IMR-90 (cell line): ENCODE data around the gene CPHXL2. TPM values are rescaled to one million over a fixed set of nuclear protein-coding genes. Genes with fewer than 3 reads are reported as not detected.

Experiments used
- ATAC-seq: fragments of 200-7000 bp; cut with Tn5 transposase; 2 replicates; pipeline ENCODE4 v1.9.1; 2020; ENCODE audit warnings: low read depth, mild to moderate bottlenecking, moderate library complexity
- BruUV-seq: library from RNA; stranded (reverse); fragments of 400-500 nt; replicated peaks from 2 replicates; lab custom pipeline; 2021; lab: Mats Ljungman, UMichigan
- CTCF ChIA-PET: fragments of 300-600 bp; formaldehyde crosslinking; extraction: SDS; loops from one replicate; lab custom pipeline; 2021; ENCODE audit warnings: antibody characterized with exemption; lab: Yijun Ruan, JAX
- POLR2A ChIA-PET: fragments of 300-600 bp; sonication (Branson Sonifier 250); formaldehyde crosslinking; loops from one replicate; lab custom pipeline; 2022; ENCODE audit warnings: antibody characterized with exemption; ENCODE audit not compliant: unreplicated experiment; lab: Charles Lee
- DNase-seq: peaks from one replicate; pipeline ENCODE4 v3.0.0; 2013
- H2AFZ ChIP-seq: replicated peaks from 2 replicates; pipeline ENCODE3; 2013; ENCODE audit warnings: low read length, mild to moderate bottlenecking; ENCODE audit not compliant: poor library complexity
- H2AK5ac ChIP-seq: 2 replicates; pipeline ENCODE4 v1.6.1; 2013; ENCODE audit warnings: low read depth, low read length, inconsistent platforms
- H2AK9ac ChIP-seq: replicated peaks from 2 replicates; pipeline ENCODE3; 2013; ENCODE audit warnings: mild to moderate bottlenecking, low read depth, low read length, moderate library complexity; ENCODE audit not compliant: poor library complexity
- H2BK120ac ChIP-seq: 2 replicates; pipeline ENCODE4 v1.6.1; 2013; ENCODE audit warnings: low read depth, low read length, inconsistent platforms
- H2BK15ac ChIP-seq: 3 replicates; pipeline ENCODE4 v1.6.1; 2013; ENCODE audit warnings: low read depth, low read length, inconsistent platforms
- H2BK20ac ChIP-seq: 2 replicates; pipeline ENCODE4 v1.6.1; 2013; ENCODE audit warnings: low read depth, mild to moderate bottlenecking, inconsistent platforms, low read length, moderate library complexity
- H2BK5ac ChIP-seq: 2 replicates; pipeline ENCODE4 v1.6.1; 2013; ENCODE audit warnings: mild to moderate bottlenecking, low read depth, low read length, inconsistent platforms; ENCODE audit not compliant: poor library complexity, severe bottlenecking
- H3K14ac ChIP-seq: replicated peaks from 2 replicates; pipeline ENCODE4 v1.6.1; 2013; ENCODE audit warnings: low read depth, low read length, inconsistent platforms
- H3K18ac ChIP-seq: 2 replicates; pipeline ENCODE4 v1.6.1; 2013; ENCODE audit warnings: low read depth, low read length, control low read depth
- H3K23ac ChIP-seq: 2 replicates; pipeline ENCODE4 v1.6.1; 2013; ENCODE audit warnings: low read depth, low read length, inconsistent platforms
- H3K27ac ChIP-seq: 2 replicates; pipeline ENCODE4 v1.5.1; 2013; ENCODE audit warnings: mild to moderate bottlenecking, control low read depth, low read length; ENCODE audit not compliant: insufficient read depth
- H3K27me3 ChIP-seq: 2 replicates; pipeline ENCODE4 v1.6.1; 2013; ENCODE audit warnings: low read length; ENCODE audit not compliant: control insufficient read depth, insufficient read depth
- H3K36me3 ChIP-seq: 2 replicates; pipeline ENCODE4 v1.6.1; 2013; ENCODE audit warnings: low read length, mixed read lengths; ENCODE audit not compliant: control insufficient read depth, insufficient read depth
- H3K4ac ChIP-seq: 2 replicates; pipeline ENCODE4 v1.6.1; 2013; ENCODE audit warnings: low read depth, low read length, inconsistent platforms
- H3K4me1 ChIP-seq: 2 replicates; pipeline ENCODE4 v1.6.1; 2013; ENCODE audit warnings: low read length, mixed read lengths; ENCODE audit not compliant: control insufficient read depth, insufficient read depth
- H3K4me2 ChIP-seq: 2 replicates; pipeline ENCODE4 v1.6.1; 2013; ENCODE audit warnings: low read depth, mild to moderate bottlenecking, control low read depth, low read length, moderate library complexity
- H3K4me3 ChIP-seq: 2 replicates; pipeline ENCODE4 v1.5.1; 2013; ENCODE audit warnings: low read depth, mild to moderate bottlenecking, control low read depth, low read length, moderate library complexity; ENCODE audit not compliant: insufficient read depth
- H3K56ac ChIP-seq: 2 replicates; pipeline ENCODE4 v1.6.1; 2013; ENCODE audit warnings: low read length, inconsistent platforms; ENCODE audit not compliant: insufficient read depth; ENCODE audit errors: extremely low read depth
- H3K79me1 ChIP-seq, 2 experiments: 2 replicates each; pipeline ENCODE4 v1.6.1; 2013; ENCODE audit warnings: low read length in 2 of 2, inconsistent platforms in 1 of 2, low read depth in 1 of 2
- H3K9ac ChIP-seq: 2 replicates; pipeline ENCODE4 v1.6.1; 2013; ENCODE audit warnings: low read depth, low read length, control low read depth
- H3K9me1 ChIP-seq: 2 replicates; pipeline ENCODE4 v1.6.1; 2013; ENCODE audit warnings: low read length, inconsistent platforms; ENCODE audit not compliant: insufficient read depth
- H3K9me3 ChIP-seq: 2 replicates; pipeline ENCODE4 v1.6.1; 2013; ENCODE audit warnings: low read length; ENCODE audit not compliant: control insufficient read depth, insufficient read depth
- H4K20me1 ChIP-seq: 2 replicates; pipeline ENCODE4 v1.6.1; 2013; ENCODE audit warnings: low read length, inconsistent platforms; ENCODE audit not compliant: insufficient read depth
- H4K5ac ChIP-seq: 2 replicates; pipeline ENCODE4 v1.6.1; 2013; ENCODE audit warnings: mild to moderate bottlenecking, low read depth, low read length, control low read depth
- H4K8ac ChIP-seq, 2 experiments: 2 replicates each; pipeline ENCODE4 v1.6.1; 2013; ENCODE audit warnings: low read depth in 2 of 2, low read length in 2 of 2, control low read depth in 1 of 2, inconsistent platforms in 1 of 2
- H4K91ac ChIP-seq: 2 replicates; pipeline ENCODE4 v1.6.1; 2013; ENCODE audit warnings: low read depth, low read length, inconsistent platforms; ENCODE audit not compliant: insufficient read depth
- BHLHE40 ChIP-seq: fragments of 150-350 bp; IDR thresholded peaks from 2 replicates; pipeline ENCODE4 v1.6.1; 2016; ENCODE audit warnings: mild to moderate bottlenecking, low read depth, low read length
- CEBPB ChIP-seq: IDR thresholded peaks from 2 replicates; pipeline ENCODE4 v1.6.1; 2012; ENCODE audit warnings: low read depth, low read length, improper control_type of control experiment
- CHD1 ChIP-seq: IDR thresholded peaks from 2 replicates; pipeline ENCODE4 v1.6.1; 2012; ENCODE audit warnings: low read depth, low read length, improper control_type of control experiment
- FOS ChIP-seq: fragments of 150-350 bp; IDR thresholded peaks from 2 replicates; pipeline ENCODE4 v1.6.1; 2016; ENCODE audit warnings: low read depth, low read length
- MAFK ChIP-seq: IDR thresholded peaks from 2 replicates; pipeline ENCODE4 v1.6.1; 2012; ENCODE audit warnings: low read depth, low read length, improper control_type of control experiment
- MAZ ChIP-seq: IDR thresholded peaks from 2 replicates; pipeline ENCODE4 v1.6.1; 2012; ENCODE audit warnings: low read depth, mild to moderate bottlenecking, low read length, improper control_type of control experiment, moderate library complexity, borderline replicate concordance
- NFE2L2 ChIP-seq: fragments of 150-350 bp; IDR thresholded peaks from 2 replicates; pipeline ENCODE4 v1.6.1; 2016; ENCODE audit warnings: low read depth, mild to moderate bottlenecking, low read length
- POLR2A ChIP-seq: IDR thresholded peaks from 2 replicates; pipeline ENCODE4 v1.6.1; 2012; ENCODE audit warnings: mild to moderate bottlenecking, low read depth, low read length
- RAD21 ChIP-seq: IDR thresholded peaks from 2 replicates; pipeline ENCODE4 v1.6.1; 2012; ENCODE audit warnings: low read length, improper control_type of control experiment
- RFX5 ChIP-seq: IDR thresholded peaks from 2 replicates; pipeline ENCODE4 v1.8.0; 2012; ENCODE audit warnings: low read depth, mild to moderate bottlenecking, low read length, moderate library complexity
- SMC3 ChIP-seq: fragments of 150-350 bp; IDR thresholded peaks from 2 replicates; pipeline ENCODE4 v1.6.1; 2016; ENCODE audit warnings: low read depth, mild to moderate bottlenecking, antibody characterized with exemption, low read length, moderate library complexity
- WGBS, 2 experiments: methylation state at CpG; one replicate each; pipeline versions ENCODE4 v1.1.5 to v1.1.7; 2013; ENCODE audit warnings: missing lambda C conversion rate in 2 of 2; ENCODE audit not compliant: insufficient read length in 1 of 2; ENCODE audit errors: extremely low coverage in 2 of 2; 5-methylcytosine and 5-hydroxymethylcytosine counted together
- dilution Hi-C: fragments of 300-500 bp; cut with HindIII; formaldehyde crosslinking; loops from one replicate; pipeline ENCODE4 v1.14.3; 2018; ENCODE audit warnings: low sequenced_read_pairs; ENCODE audit not compliant: unreplicated experiment
- in situ Hi-C: fragments of 300-500 bp; cut with MboI; formaldehyde crosslinking; loops from 3 replicates; pipeline ENCODE4 v1.14.3; 2019; ENCODE audit warnings: low sequenced_read_pairs, inconsistent platforms, mixed read lengths
- intact Hi-C: fragments of 100-400 bp; cut with micrococcal nuclease; formaldehyde crosslinking; loops from 2 replicates; pipeline ENCODE4 v1.10.0; 2022
- polyA plus RNA-seq, 3 experiments: library from polyadenylated mRNA; depleted of rRNA; stranded (reverse); fragments of >200 nt; gene quantifications; 2 replicates each; pipeline ENCODE4 v1.2.3, GENCODE V29; 2012; ENCODE audit warnings: low replicate concordance in 1 of 3
- total RNA-seq: library from RNA; depleted of rRNA; stranded (reverse); fragments of >200 nt; gene quantifications from 2 replicates; pipeline ENCODE4 v1.2.3, GENCODE V29; 2012
- TF ChIP-seq, protein P1 (sequence below): conservative IDR thresholded peaks from 2 replicates; pipeline ENCODE4 v1.5.1; 2012; ENCODE audit warnings: mild to moderate bottlenecking, low read depth, low read length, improper control_type of control experiment

CPHXL2 gene
- total and polyA plus RNA-seq, 2 of the 4 experiments (the other 2 are of a cell fraction) = not detected

DNA sequence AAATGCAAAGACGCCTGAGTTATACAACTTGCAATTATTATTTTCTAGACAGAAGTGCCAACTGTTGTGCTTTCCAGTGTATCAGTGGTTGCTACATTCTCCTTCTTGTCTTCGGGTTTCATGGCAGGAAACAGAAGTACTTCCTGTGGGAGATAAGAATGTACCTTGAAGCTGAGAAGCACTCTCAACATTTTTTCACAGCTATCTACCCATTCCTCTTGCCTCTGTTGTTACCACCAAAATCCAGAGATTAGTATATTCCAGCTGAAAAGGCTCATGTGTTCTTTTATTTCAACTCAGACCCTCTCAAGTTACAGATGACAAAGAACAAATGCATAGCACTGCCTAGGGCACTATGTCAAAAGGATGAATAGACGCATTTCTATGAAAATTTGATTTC, 49.0 kb downstream of the CPHXL2 start:
- H3K9me1 ChIP-seq = no peaks in the 10 kb centered on the region
- 80% methylated on average over 1 of the region's 3 CpGs; no CpG with 5 or more reads in 1 of the 2 experiments for WGBS, 2 experiments
- in situ Hi-C loops = no loop called here
- DNase-seq (peak; percentile 16), ATAC-seq (no peak)
- no TSS peak for BruUV-seq
- H2AFZ ChIP-seq = no peak overlapping the region
- no peak overlapping the region for H4K5ac ChIP-seq
- no peaks in the 10 kb centered on the region for H3K9me3 ChIP-seq
- no peak overlapping the region for H3K9ac ChIP-seq
- no peak overlapping the region for H2AK9ac ChIP-seq
- no peaks in the 10 kb centered on the region for H3K4me1 ChIP-seq
- H2BK15ac ChIP-seq = no peak overlapping the region
- no peak overlapping the region for H2AK5ac ChIP-seq
- TF ChIP-seq FOS (no peak), NFE2L2 (no peak), BHLHE40 (no peak), POLR2A (no peak), SMC3 (no peak), CEBPB (no peak), MAFK (no peak), CHD1 (no peak), MAZ (no peak), RAD21 (no peak), RFX5 (no peak)
- TF ChIP-seq, protein P1, sequence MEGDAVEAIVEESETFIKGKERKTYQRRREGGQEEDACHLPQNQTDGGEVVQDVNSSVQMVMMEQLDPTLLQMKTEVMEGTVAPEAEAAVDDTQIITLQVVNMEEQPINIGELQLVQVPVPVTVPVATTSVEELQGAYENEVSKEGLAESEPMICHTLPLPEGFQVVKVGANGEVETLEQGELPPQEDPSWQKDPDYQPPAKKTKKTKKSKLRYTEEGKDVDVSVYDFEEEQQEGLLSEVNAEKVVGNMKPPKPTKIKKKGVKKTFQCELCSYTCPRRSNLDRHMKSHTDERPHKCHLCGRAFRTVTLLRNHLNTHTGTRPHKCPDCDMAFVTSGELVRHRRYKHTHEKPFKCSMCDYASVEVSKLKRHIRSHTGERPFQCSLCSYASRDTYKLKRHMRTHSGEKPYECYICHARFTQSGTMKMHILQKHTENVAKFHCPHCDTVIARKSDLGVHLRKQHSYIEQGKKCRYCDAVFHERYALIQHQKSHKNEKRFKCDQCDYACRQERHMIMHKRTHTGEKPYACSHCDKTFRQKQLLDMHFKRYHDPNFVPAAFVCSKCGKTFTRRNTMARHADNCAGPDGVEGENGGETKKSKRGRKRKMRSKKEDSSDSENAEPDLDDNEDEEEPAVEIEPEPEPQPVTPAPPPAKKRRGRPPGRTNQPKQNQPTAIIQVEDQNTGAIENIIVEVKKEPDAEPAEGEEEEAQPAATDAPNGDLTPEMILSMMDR = no peak
- no peak overlapping the region for H3K4me2 ChIP-seq
- H3K27me3 ChIP-seq = no peaks in the 10 kb centered on the region
- H4K8ac ChIP-seq = no peak overlapping the region
- no peak overlapping the region for H3K23ac ChIP-seq
- no peak overlapping the region for H2BK5ac ChIP-seq
- H3K56ac ChIP-seq = no peak overlapping the region
- POLR2A ChIA-PET = no interaction called here
- no peak overlapping the region for H3K14ac ChIP-seq
- dilution Hi-C loops = no loop called here
- no peaks in the 10 kb centered on the region for H4K20me1 ChIP-seq
- no peak overlapping the region for H4K91ac ChIP-seq
- no peak overlapping the region for H3K18ac ChIP-seq
- no peak overlapping the region for H2BK20ac ChIP-seq
- H3K27ac ChIP-seq = no peak overlapping the region
- H3K4me3 ChIP-seq = no peak overlapping the region
- H2BK120ac ChIP-seq = no peak overlapping the region
- no peak overlapping the region for H3K4ac ChIP-seq
- H3K36me3 ChIP-seq = peaks cover 58% of the 10 kb centered on the region
- H3K79me1 ChIP-seq = no peaks in the 10 kb centered on the region; a peak in 1 of 4 replicates
- intact Hi-C loops = loop anchor here (10.0 kb wide), 2 partner anchors 163 to 433 kb away; partner anchors contain the start of gene TMEM170A
- CTCF ChIA-PET = no interaction called here
